Left ventricle myocardium inferior (tissue), 1 donor: ENCODE results near the gene NR1H3. TPM values are rescaled to one million over a fixed set of nuclear protein-coding genes. Genes with fewer than 3 reads are reported as not detected.

Source experiments
- DNase-seq: peaks from one replicate; pipeline ENCODE4 v3.0.0-alpha.2; 2020
- H3K27ac ChIP-seq: fragments of 200-600 bp; replicated peaks from 2 replicates; pipeline ENCODE4 v1.8.0; 2021
- H3K27me3 ChIP-seq: fragments of 200-600 bp; 2 replicates; pipeline ENCODE4 v1.8.0; 2021; ENCODE audit warnings: low read depth
- H3K36me3 ChIP-seq: fragments of 200-600 bp; 2 replicates; pipeline ENCODE4 v1.8.0; 2021
- H3K4me1 ChIP-seq: fragments of 200-600 bp; 2 replicates; pipeline ENCODE4 v1.8.0; 2021
- H3K4me3 ChIP-seq: fragments of 200-600 bp; 2 replicates; pipeline ENCODE4 v1.8.0; 2021; ENCODE audit warnings: mild to moderate bottlenecking, moderate library complexity
- H3K9me3 ChIP-seq: fragments of 200-600 bp; replicated peaks from 2 replicates; pipeline ENCODE4 v1.8.0; 2021
- intact Hi-C: fragments of 100-400 bp; cut with micrococcal nuclease; formaldehyde crosslinking; loops from one replicate; pipeline ENCODE4 v1.11.0; 2022
- total RNA-seq: library from RNA; stranded (reverse); fragmentation: NEBNext Ultra II Directional; extraction: Animal tissue kit (Norgen Biotek cat#: 25700); gene quantifications from one replicate; pipeline ENCODE4 v1.2.1, GENCODE V29; 2021
- TF ChIP-seq, protein P1 (sequence below): fragments of 200-600 bp; IDR thresholded peaks from 2 replicates; pipeline ENCODE4 v1.8.0; 2021; ENCODE audit warnings: antibody characterized with exemption, mild to moderate bottlenecking, borderline replicate concordance
- donor health status: DM: no; HTN: yes; CAD: no; lungs with severe emphysema.

The NR1H3 gene
- total RNA-seq, 1 donor from 2014 or later = 11.7 TPM

DNA sequence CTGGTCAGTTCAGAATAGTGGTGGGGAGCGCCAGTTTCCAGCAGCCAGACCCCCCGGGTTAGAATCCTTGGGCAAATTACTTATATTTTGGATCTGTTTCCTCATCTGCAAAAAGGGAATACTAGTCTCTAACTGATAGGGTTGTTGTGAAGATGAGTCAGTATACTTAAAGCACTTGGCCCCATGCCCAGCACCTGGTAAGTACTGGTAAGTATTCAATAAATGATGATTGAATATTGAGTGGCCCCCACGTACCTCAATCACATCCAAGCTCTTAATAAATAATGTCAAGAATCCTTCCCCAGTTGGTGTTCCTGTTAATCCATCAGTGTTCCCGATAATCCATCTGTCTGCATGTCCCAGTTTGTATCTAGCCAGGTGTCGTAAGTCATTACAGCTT, 21.3 kb upstream of the NR1H3 start:
- DNase-seq = no peak
- Histone ChIP-seq H3K4me3 (no peak overlapping the region), H3K27ac (no peak overlapping the region), H3K27me3 (no peaks in the 10 kb centered on the region), H3K9me3 (no peaks in the 10 kb centered on the region), H3K4me1 (peaks cover 46% of the 10 kb centered on the region), H3K36me3 (peaks cover 54% of the 10 kb centered on the region)
- TF ChIP-seq, protein P1, sequence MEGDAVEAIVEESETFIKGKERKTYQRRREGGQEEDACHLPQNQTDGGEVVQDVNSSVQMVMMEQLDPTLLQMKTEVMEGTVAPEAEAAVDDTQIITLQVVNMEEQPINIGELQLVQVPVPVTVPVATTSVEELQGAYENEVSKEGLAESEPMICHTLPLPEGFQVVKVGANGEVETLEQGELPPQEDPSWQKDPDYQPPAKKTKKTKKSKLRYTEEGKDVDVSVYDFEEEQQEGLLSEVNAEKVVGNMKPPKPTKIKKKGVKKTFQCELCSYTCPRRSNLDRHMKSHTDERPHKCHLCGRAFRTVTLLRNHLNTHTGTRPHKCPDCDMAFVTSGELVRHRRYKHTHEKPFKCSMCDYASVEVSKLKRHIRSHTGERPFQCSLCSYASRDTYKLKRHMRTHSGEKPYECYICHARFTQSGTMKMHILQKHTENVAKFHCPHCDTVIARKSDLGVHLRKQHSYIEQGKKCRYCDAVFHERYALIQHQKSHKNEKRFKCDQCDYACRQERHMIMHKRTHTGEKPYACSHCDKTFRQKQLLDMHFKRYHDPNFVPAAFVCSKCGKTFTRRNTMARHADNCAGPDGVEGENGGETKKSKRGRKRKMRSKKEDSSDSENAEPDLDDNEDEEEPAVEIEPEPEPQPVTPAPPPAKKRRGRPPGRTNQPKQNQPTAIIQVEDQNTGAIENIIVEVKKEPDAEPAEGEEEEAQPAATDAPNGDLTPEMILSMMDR = no peak
- intact Hi-C loops = no loop called here

DNA sequence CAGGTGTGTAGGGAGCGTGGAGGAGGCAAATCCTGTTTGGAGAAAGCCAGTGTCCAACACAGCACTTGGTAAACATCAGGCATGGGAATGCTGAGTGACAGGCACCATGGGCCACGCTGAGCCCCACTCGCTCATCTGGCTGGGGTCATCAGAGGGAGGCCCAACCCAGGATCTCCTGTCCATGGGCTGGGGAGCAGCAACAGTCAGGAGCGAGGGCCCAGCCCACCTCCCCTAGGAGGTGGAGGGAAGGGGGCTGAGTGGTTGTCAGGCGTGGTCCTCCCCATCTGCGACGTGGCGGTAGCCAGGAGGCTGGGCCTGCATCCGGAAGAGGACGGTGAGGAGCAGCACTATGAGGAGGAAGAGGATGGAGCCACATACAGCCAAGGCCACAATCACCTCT, 17.9 kb upstream of the NR1H3 start:
- intact Hi-C loops = no loop called here
- Histone ChIP-seq H3K9me3 (no peaks in the 10 kb centered on the region), H3K4me3 (no peak overlapping the region), H3K27me3 (no peaks in the 10 kb centered on the region), H3K4me1 (peaks cover 34% of the 10 kb centered on the region), H3K27ac (peak overlapping the region; percentile 67), H3K36me3 (peaks cover 75% of the 10 kb centered on the region)
- no peak for DNase-seq
- TF ChIP-seq, protein P1 = no peak

- no peak for DNase-seq
- TF ChIP-seq, protein P1 = no peak
- Histone ChIP-seq H3K9me3 (no peaks in the 10 kb centered on the region), H3K27me3 (no peaks in the 10 kb centered on the region), H3K27ac (no peak overlapping the region), H3K4me3 (no peak overlapping the region), H3K36me3 (peaks cover 81% of the 10 kb centered on the region), H3K4me1 (peaks cover 34% of the 10 kb centered on the region)
- intact Hi-C loops = no loop called here
Observed at GRCh38 chr11:47241841-47242301, 15.9 kb upstream of the NR1H3 start.

DNA sequence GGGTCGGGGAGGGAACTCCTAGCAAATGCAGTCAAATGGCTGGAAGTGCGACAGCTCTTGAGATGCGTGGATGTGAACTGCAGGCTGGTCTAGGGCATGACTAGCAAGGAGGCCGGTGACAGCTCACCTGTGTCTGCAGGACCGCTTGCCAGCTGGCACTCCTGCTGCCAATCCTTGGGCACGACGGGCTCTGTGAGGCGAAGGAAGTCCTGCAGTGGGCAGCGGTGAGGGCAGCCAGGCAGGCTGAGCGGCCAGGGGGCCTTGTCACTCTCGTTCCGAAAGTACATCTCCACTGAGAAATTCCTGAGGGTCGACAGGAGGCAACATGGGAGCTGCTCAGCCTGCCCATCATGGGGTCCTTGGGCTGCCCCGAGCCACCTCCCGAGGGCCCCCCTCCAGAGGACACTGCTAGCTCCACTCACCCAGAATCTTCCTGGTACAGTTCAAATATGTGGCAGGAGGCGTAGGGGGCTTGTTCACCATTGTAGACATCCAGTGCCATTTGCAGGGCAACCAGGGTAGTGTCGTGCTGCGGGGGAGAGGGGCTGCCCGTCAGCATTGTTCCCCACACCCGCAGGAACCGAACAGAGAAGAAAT, 15.1 kb upstream of the NR1H3 start:
- no peak overlapping the region for H3K27ac ChIP-seq
- TF ChIP-seq, protein P1 = no peak
- H3K36me3 ChIP-seq = peaks cover 86% of the 10 kb centered on the region
- H3K4me1 ChIP-seq = peaks cover 43% of the 10 kb centered on the region
- H3K4me3 ChIP-seq = no peak overlapping the region
- no peaks in the 10 kb centered on the region for H3K27me3 ChIP-seq
- no peak for DNase-seq
- H3K9me3 ChIP-seq = no peaks in the 10 kb centered on the region
- intact Hi-C loops = no loop called here

GRCh38 chr11:47243454-47243853, 14.3 kb upstream of the NR1H3 start:
- no peak overlapping the region for H3K27ac ChIP-seq
- intact Hi-C loops = no loop called here
- no peak for DNase-seq
- H3K4me1 ChIP-seq = peaks cover 46% of the 10 kb centered on the region
- TF ChIP-seq, protein P1 = no peak
- peaks cover 86% of the 10 kb centered on the region for H3K36me3 ChIP-seq
- no peaks in the 10 kb centered on the region for H3K27me3 ChIP-seq
- H3K9me3 ChIP-seq = no peaks in the 10 kb centered on the region
- H3K4me3 ChIP-seq = no peak overlapping the region
